ENCODE data around the gene NPC1.
"Not testable (repeated sequence)": the region's sequence is repeated elsewhere in the genome, so short reads cannot be mapped to it uniquely, and the experiment has no call there.

NPC1 gene

GRCh38 chr18:23608211-23608610 is 21.9 kb upstream of the NPC1 start:
- no peak for DNase-seq

GRCh38 chr18:23605941-23606340 is 19.6 kb upstream of the NPC1 start:
- no peak for DNase-seq

- DNase-seq: no peak
Measured at GRCh38 chr18:23599809-23600208, 13.5 kb upstream of the NPC1 start.

GRCh38 chr18:23596183-23596582 is 9.9 kb upstream of the NPC1 start:
- DNase-seq: no peak

GRCh38 chr18:23595591-23595990 is 9.3 kb upstream of the NPC1 start:
- DNase-seq: no peak

GRCh38 chr18:23593720-23594119 is 7.4 kb upstream of the NPC1 start:
- no peak for DNase-seq

- DNase-seq: no peak
Measured at GRCh38 chr18:23592911-23593310, 6.6 kb upstream of the NPC1 start.

- DNase-seq: no peak
Measured at GRCh38 chr18:23591011-23591410, 4.7 kb upstream of the NPC1 start.

- DNase-seq: no peak
Measured at GRCh38 chr18:23588836-23589560, 2.7 kb upstream of the NPC1 start.

- DNase-seq: no peak
Measured at GRCh38 chr18:23587220-23587642, 925 bp upstream of the NPC1 start.

GRCh38 chr18:23585897-23586248 is 433 bp downstream of the NPC1 start:
- no peak for DNase-seq

GRCh38 chr18:23585007-23585871 is 1.1 kb downstream of the NPC1 start:
- DNase-seq: peak; percentile 22

- no peak for DNase-seq
Measured at GRCh38 chr18:23584019-23584983, 2.0 kb downstream of the NPC1 start.

GRCh38 chr18:23583071-23583865 is 3.0 kb downstream of the NPC1 start:
- no peak for DNase-seq

- no peak for DNase-seq
Measured at GRCh38 chr18:23580677-23581367, 5.5 kb downstream of the NPC1 start.

- no peak for DNase-seq
Measured at GRCh38 chr18:23578891-23579653, 7.2 kb downstream of the NPC1 start.

GRCh38 chr18:23578067-23578701 is 8.1 kb downstream of the NPC1 start:
- no peak for DNase-seq

- not testable (repeated sequence) for DNase-seq
Measured at GRCh38 chr18:23577521-23577920, 8.8 kb downstream of the NPC1 start.

GRCh38 chr18:23575309-23575651 is 11.0 kb downstream of the NPC1 start:
- DNase-seq: no peak

- peak; percentile 3 for DNase-seq
Measured at GRCh38 chr18:23574611-23575308, 11.5 kb downstream of the NPC1 start.
